ENCODE data around the gene GALE. TPM values are rescaled to one million over a fixed set of nuclear protein-coding genes. Genes with fewer than 3 reads are reported as not detected.
"Not testable (repeated sequence)": the region's sequence is repeated elsewhere in the genome, so short reads cannot be mapped to it uniquely, and the experiment has no call there.

Gene GALE
- total RNA-seq, 1 experiment from 2014 or later = 196 TPM

GRCh38 chr1:23816361-23816760 is 15.8 kb upstream of the GALE start:
- in situ Hi-C loops (cut with HindIII; ENCODE audit: low pct_unique_long_range_greater_than_20kb, low sequenced_read_pairs) = no loop called here
- DNase-seq (ENCODE audit: low read depth) = no peak

GRCh38 chr1:23814016-23814415 is 13.5 kb upstream of the GALE start:
- DNase-seq (ENCODE audit: low read depth) = no peak
- in situ Hi-C loops (cut with HindIII; ENCODE audit: low pct_unique_long_range_greater_than_20kb, low sequenced_read_pairs) = no loop called here

- in situ Hi-C loops (cut with HindIII; ENCODE audit: low pct_unique_long_range_greater_than_20kb, low sequenced_read_pairs) = no loop called here
- no peak for DNase-seq (ENCODE audit: low read depth)
Measured at GRCh38 chr1:23810818-23811540, 10.4 kb upstream of the GALE start.

- in situ Hi-C loops (cut with HindIII; ENCODE audit: low pct_unique_long_range_greater_than_20kb, low sequenced_read_pairs) = no loop called here
Measured at GRCh38 chr1:23809751-23810171, 9.2 kb upstream of the GALE start.

GRCh38 chr1:23807453-23807852 is 6.9 kb upstream of the GALE start:
- in situ Hi-C loops (cut with HindIII; ENCODE audit: low pct_unique_long_range_greater_than_20kb, low sequenced_read_pairs) = no loop called here
- DNase-seq (ENCODE audit: low read depth) = no peak

More at GRCh38 chr1:23809751-23810171, 9.2 kb upstream of the GALE start:
- DNase-seq (ENCODE audit: low read depth) = peak; percentile 48

GRCh38 chr1:23806280-23806679 is 5.7 kb upstream of the GALE start:
- in situ Hi-C loops (cut with HindIII; ENCODE audit: low pct_unique_long_range_greater_than_20kb, low sequenced_read_pairs) = no loop called here
- DNase-seq (ENCODE audit: low read depth) = no peak

- in situ Hi-C loops (cut with HindIII; ENCODE audit: low pct_unique_long_range_greater_than_20kb, low sequenced_read_pairs) = no loop called here
- no peak for DNase-seq (ENCODE audit: low read depth)
Measured at GRCh38 chr1:23805025-23805424, 4.5 kb upstream of the GALE start.

- in situ Hi-C loops (cut with HindIII; ENCODE audit: low pct_unique_long_range_greater_than_20kb, low sequenced_read_pairs) = no loop called here
- no peak for DNase-seq (ENCODE audit: low read depth)
Measured at GRCh38 chr1:23804183-23804835, 3.8 kb upstream of the GALE start.

GRCh38 chr1:23803674-23804073 is 3.1 kb upstream of the GALE start:
- DNase-seq (ENCODE audit: low read depth) = no peak
- in situ Hi-C loops (cut with HindIII; ENCODE audit: low pct_unique_long_range_greater_than_20kb, low sequenced_read_pairs) = no loop called here

- in situ Hi-C loops (cut with HindIII; ENCODE audit: low pct_unique_long_range_greater_than_20kb, low sequenced_read_pairs); DNase-seq (ENCODE audit: low read depth): not testable (repeated sequence)
Measured at GRCh38 chr1:23802809-23803342, 2.3 kb upstream of the GALE start.

- in situ Hi-C loops (cut with HindIII; ENCODE audit: low pct_unique_long_range_greater_than_20kb, low sequenced_read_pairs) = no loop called here
- DNase-seq (ENCODE audit: low read depth) = no peak
Measured at GRCh38 chr1:23801876-23802275, 1.3 kb upstream of the GALE start.

- no peak for DNase-seq (ENCODE audit: low read depth)
- in situ Hi-C loops (cut with HindIII; ENCODE audit: low pct_unique_long_range_greater_than_20kb, low sequenced_read_pairs) = no loop called here
Measured at GRCh38 chr1:23801338-23801748, 789 bp upstream of the GALE start.

- in situ Hi-C loops (cut with HindIII; ENCODE audit: low pct_unique_long_range_greater_than_20kb, low sequenced_read_pairs) = no loop called here
- DNase-seq (ENCODE audit: low read depth) = peak; percentile 93
Measured at GRCh38 chr1:23799570-23800399, 769 bp downstream of the GALE start.

GRCh38 chr1:23799255-23799569 is 1.3 kb downstream of the GALE start:
- DNase-seq (ENCODE audit: low read depth) = no peak
- in situ Hi-C loops (cut with HindIII; ENCODE audit: low pct_unique_long_range_greater_than_20kb, low sequenced_read_pairs) = no loop called here

- DNase-seq (ENCODE audit: low read depth) = no peak
- in situ Hi-C loops (cut with HindIII; ENCODE audit: low pct_unique_long_range_greater_than_20kb, low sequenced_read_pairs) = no loop called here
Measured at GRCh38 chr1:23798662-23799142, 1.9 kb downstream of the GALE start.

- no peak for DNase-seq (ENCODE audit: low read depth)
- in situ Hi-C loops (cut with HindIII; ENCODE audit: low pct_unique_long_range_greater_than_20kb, low sequenced_read_pairs) = no loop called here
Measured at GRCh38 chr1:23797478-23798448, 2.8 kb downstream of the GALE start.

- DNase-seq (ENCODE audit: low read depth) = no peak
- in situ Hi-C loops (cut with HindIII; ENCODE audit: low pct_unique_long_range_greater_than_20kb, low sequenced_read_pairs) = no loop called here
Measured at GRCh38 chr1:23796466-23797271, 3.9 kb downstream of the GALE start.

All from Caki2 (cell line).